HepG2 (cell line): ENCODE measurements around the gene PAQR7. TPM values are rescaled to one million over a fixed set of nuclear protein-coding genes. Genes with fewer than 3 reads are reported as not detected.

Experiments used
- CCAR2 ChIP-seq: fragments of 200-400 bp; formaldehyde crosslinking; optimal IDR thresholded peaks from 2 replicates; pipeline ENCODE3; 2018; ENCODE audit warnings: low read depth, mild to moderate bottlenecking, low read length, moderate library complexity
- CSRNP1 ChIP-seq: sonication (generic); formaldehyde crosslinking; IDR thresholded peaks from 2 replicates; pipeline ENCODE4 v1.8.1; 2023; ENCODE audit warnings: mild to moderate bottlenecking, missing genetic modification reagents
- IRF1 ChIP-seq: sonication (generic); formaldehyde crosslinking; IDR thresholded peaks from 2 replicates; pipeline ENCODE4 v1.4.0; 2020; ENCODE audit warnings: low read depth, mild to moderate bottlenecking, missing genetic modification reagents
- ISX ChIP-seq: sonication (generic); formaldehyde crosslinking; conservative IDR thresholded peaks from 2 replicates; pipeline ENCODE4 v1.5.0; 2020; ENCODE audit warnings: missing genetic modification reagents
- PAXIP1 ChIP-seq: sonication (generic); formaldehyde crosslinking; conservative IDR thresholded peaks from 2 replicates; pipeline ENCODE4 v1.4.0; 2020; ENCODE audit warnings: mild to moderate bottlenecking, missing genetic modification reagents, moderate library complexity
- SP2 ChIP-seq: sonication (generic); formaldehyde crosslinking; IDR thresholded peaks from 2 replicates; pipeline ENCODE4 v1.5.1; 2020; ENCODE audit warnings: mild to moderate bottlenecking, missing genetic modification reagents
- ZBED4 ChIP-seq: sonication (generic); formaldehyde crosslinking; IDR thresholded peaks from 2 replicates; pipeline ENCODE4 v1.4.0; 2020; ENCODE audit warnings: missing genetic modification reagents, borderline replicate concordance
- ZEB1 ChIP-seq: IDR thresholded peaks from 2 replicates; pipeline ENCODE4 v1.6.1; 2012; ENCODE audit warnings: mild to moderate bottlenecking, low read depth, inconsistent platforms; ENCODE audit not compliant: insufficient replicate concordance
- ZNF264 ChIP-seq: sonication (generic); formaldehyde crosslinking; IDR thresholded peaks from 2 replicates; pipeline ENCODE4 v1.4.0; 2020; ENCODE audit warnings: missing genetic modification reagents
- ZNF460 ChIP-seq: sonication (generic); formaldehyde crosslinking; IDR thresholded peaks from 2 replicates; pipeline ENCODE4 v1.5.1; 2020; ENCODE audit warnings: missing genetic modification reagents, mild to moderate bottlenecking, borderline replicate concordance
- ZNF510 ChIP-seq: sonication (generic); formaldehyde crosslinking; IDR thresholded peaks from 2 replicates; pipeline ENCODE4 v1.4.0; 2020; ENCODE audit warnings: low read depth, mild to moderate bottlenecking, missing genetic modification reagents
- ZNF557 ChIP-seq: sonication (generic); formaldehyde crosslinking; IDR thresholded peaks from 2 replicates; pipeline ENCODE4 v1.4.0; 2020; ENCODE audit warnings: missing genetic modification reagents
- ZNF770 ChIP-seq: sonication (generic); formaldehyde crosslinking; IDR thresholded peaks from 2 replicates; pipeline ENCODE4 v1.5.0; 2020; ENCODE audit warnings: mild to moderate bottlenecking, missing genetic modification reagents
- ZNF784 ChIP-seq: sonication (generic); formaldehyde crosslinking; IDR thresholded peaks from 2 replicates; pipeline ENCODE4 v1.5.1; 2020; ENCODE audit warnings: missing genetic modification reagents, mild to moderate bottlenecking, borderline replicate concordance
- ZNF83 ChIP-seq: sonication (generic); formaldehyde crosslinking; IDR thresholded peaks from 2 replicates; pipeline ENCODE4 v1.4.0; 2020; ENCODE audit warnings: missing genetic modification reagents, mild to moderate bottlenecking, borderline replicate concordance
- polyA plus RNA-seq, 8 experiments: library from polyadenylated mRNA; depleted of rRNA in 3 of 8; stranded (reverse) in 7 of 8; unstranded in 1 of 8; fragments of >200 nt; fragmentation: Illumina TruSeq in 4 of 8; extraction: Trizol in 4 of 8; gene quantifications; 2 replicates each; pipeline versions ENCODE4 v1.2.1 to v1.2.3, GENCODE V29; 2011 to 2016; ENCODE audit warnings: low read depth in 4 of 8, missing spikeins in 1 of 8, mixed read lengths in 1 of 8; ENCODE audit not compliant: insufficient read depth in 1 of 8
- total RNA-seq, 5 experiments: library from RNA; depleted of rRNA; stranded (reverse); fragments of >200 nt; fragmentation: Illumina TruSeq; extraction: Trizol; gene quantifications; 2 replicates each; pipeline ENCODE4 v1.2.3, GENCODE V29; 2016; ENCODE audit warnings: low read depth in 1 of 5

Gene PAQR7
- total and polyA plus RNA-seq, 2 of the 13 experiments (the other 11 are each of a cell fraction or from before 2014, with no cell fraction given), result 13.2 to 16.6 TPM

GRCh38 chr1:25819491-25820246 lies 55.8 kb downstream of the PAQR7 start, which contains the start of gene MTFR1L (continued):
- peak; percentile 62; the same call in 1 of the 2 replicates for TF ChIP-seq PAXIP1 (CRISPR knock-in tag)
- TF ChIP-seq ZNF460 (CRISPR knock-in tag), result no peak
- TF ChIP-seq ZNF557 (CRISPR knock-in tag), result no peak
- no peak for TF ChIP-seq ZEB1
- no peak for TF ChIP-seq ZNF83
- no peak for TF ChIP-seq ZNF264 (CRISPR knock-in tag)
- no peak for TF ChIP-seq ZNF770
- TF ChIP-seq ISX (CRISPR knock-in tag), result no peak
- TF ChIP-seq ZNF510 (CRISPR knock-in tag), result no peak
- TF ChIP-seq CSRNP1 (CRISPR knock-in tag), result no peak
- no peak for TF ChIP-seq IRF1 (CRISPR knock-in tag)
- TF ChIP-seq SP2, result peak; percentile 74; the same call in 1 of the 2 replicates
- no peak for TF ChIP-seq ZNF784 (CRISPR knock-in tag)
- TF ChIP-seq CCAR2, result no peak
- TF ChIP-seq ZBED4 (CRISPR knock-in tag), result 0 out of 2 replicates have a peak, but pooled peaks have one; percentile 24
